NCI-H1092 (cell line): ENCODE measurements around the gene CRHR1.

Experiments used
- DNase-seq: peaks from one replicate; lab custom pipeline; 2025; lab: John Stamatoyannopoulos, UW

Gene CRHR1

GRCh38 chr17:45789874-45790273 lies 5.8 kb downstream of the CRHR1 start:
- DNase-seq = no peak

GRCh38 chr17:45790296-45790922 lies 6.3 kb downstream of the CRHR1 start:
- no peak for DNase-seq

GRCh38 chr17:45791041-45791582 lies 7.0 kb downstream of the CRHR1 start:
- no peak for DNase-seq

- no peak for DNase-seq
Observed at GRCh38 chr17:45791935-45792334, 7.8 kb downstream of the CRHR1 start.

GRCh38 chr17:45792437-45792836 lies 8.3 kb downstream of the CRHR1 start:
- DNase-seq = no peak

- no peak for DNase-seq
Observed at GRCh38 chr17:45792995-45793755, 9.1 kb downstream of the CRHR1 start.

- DNase-seq = no peak
Observed at GRCh38 chr17:45793999-45794540, 9.9 kb downstream of the CRHR1 start.

- DNase-seq = no peak
Observed at GRCh38 chr17:45794840-45795239, 10.7 kb downstream of the CRHR1 start.

GRCh38 chr17:45800816-45801215 lies 16.7 kb downstream of the CRHR1 start:
- DNase-seq = no peak

GRCh38 chr17:45801421-45801820 lies 17.3 kb downstream of the CRHR1 start:
- DNase-seq = no peak

GRCh38 chr17:45808845-45809244 lies 24.7 kb downstream of the CRHR1 start:
- DNase-seq = no peak

GRCh38 chr17:45809499-45809898 lies 25.4 kb downstream of the CRHR1 start:
- DNase-seq = no peak

GRCh38 chr17:45812102-45812501 lies 28.0 kb downstream of the CRHR1 start:
- DNase-seq = no peak

GRCh38 chr17:45813048-45813725 lies 29.1 kb downstream of the CRHR1 start:
- DNase-seq = no peak

GRCh38 chr17:45814622-45815606 lies 30.8 kb downstream of the CRHR1 start:
- DNase-seq = no peak

- DNase-seq = no peak
Observed at GRCh38 chr17:45815752-45816151, 31.6 kb downstream of the CRHR1 start.

GRCh38 chr17:45818041-45818440 lies 33.9 kb downstream of the CRHR1 start:
- DNase-seq = no peak

- DNase-seq = no peak
Observed at GRCh38 chr17:45818699-45819098, 34.6 kb downstream of the CRHR1 start.

- no peak for DNase-seq
Observed at GRCh38 chr17:45819632-45820031, 35.5 kb downstream of the CRHR1 start.

GRCh38 chr17:45820052-45820780 lies 36.1 kb downstream of the CRHR1 start:
- no peak for DNase-seq

- DNase-seq = no peak
Observed at GRCh38 chr17:45821147-45821546, 37.0 kb downstream of the CRHR1 start.
